Prostate gland (tissue), 2 donors: ENCODE results near the gene PDILT. TPM values are rescaled to one million over a fixed set of nuclear protein-coding genes. Genes with fewer than 3 reads are reported as not detected.
"Not testable (repeated sequence)": the region's sequence is repeated elsewhere in the genome, so short reads cannot be mapped to it uniquely, and the experiment has no call there.

Experiments
- DNase-seq: peaks from one replicate; pipeline ENCODE4 v3.0.0-alpha.2; 2019; ENCODE audit warnings: low spot score
- H3K27ac ChIP-seq, 2 donors: fragments of 200-600 bp; sonication (generic); 2 replicates each; pipeline ENCODE4 v1.5.1; 2017 to 2019
- H3K27me3 ChIP-seq: fragments of 200-600 bp; sonication (generic); replicated peaks from 2 replicates; pipeline ENCODE4 v1.5.1; 2019; ENCODE audit not compliant: insufficient read depth
- H3K36me3 ChIP-seq, 2 donors: fragments of 200-600 bp; sonication (generic); 1 replicate in 1 of 2; 2 replicates in 1 of 2; pipeline versions ENCODE4 v1.5.1 to v1.8.1; 2017 to 2019
- H3K4me1 ChIP-seq: fragments of 200-600 bp; sonication (generic); replicated peaks from 2 replicates; pipeline ENCODE4 v1.5.1; 2019
- H3K4me3 ChIP-seq, 2 donors: fragments of 200-600 bp; sonication (generic); 2 replicates each; pipeline ENCODE4 v1.5.1; 2017 to 2019
- H3K9me3 ChIP-seq: fragments of 200-600 bp; sonication (generic); 2 replicates; pipeline ENCODE4 v1.5.1; 2017
- CTCF ChIP-seq, 4 experiments: fragments of 200-600 bp in 2 of 4; fragments of 450-650 bp in 2 of 4; sonication (generic) in 2 of 4; IDR thresholded peaks; 1 replicate in 3 of 4; 2 replicates in 1 of 4; pipeline ENCODE4 v1.5.1; 2016 to 2019; ENCODE audit warnings: antibody characterized with exemption in 4 of 4, mild to moderate bottlenecking in 2 of 4, moderate library complexity in 2 of 4
- POLR2A ChIP-seq: fragments of 450-650 bp; IDR thresholded peaks from one replicate; pipeline ENCODE4 v1.6.1; 2016; ENCODE audit warnings: antibody characterized with exemption, mild to moderate bottlenecking
- POLR2AphosphoS5 ChIP-seq: sonication (generic); formaldehyde crosslinking; IDR thresholded peaks from one replicate; pipeline ENCODE4 v1.6.1; 2017; ENCODE audit warnings: antibody characterized with exemption
- WGBS: methylation state at CpG from one replicate; pipeline ENCODE4 v1.1.5; 2018; 5-methylcytosine and 5-hydroxymethylcytosine counted together
- intact Hi-C: fragments of 100-400 bp; cut with DNase I; formaldehyde crosslinking; loops from one replicate; pipeline ENCODE4 v1.14.2; 2022
- total RNA-seq, 2 donors: library from RNA; depleted of rRNA; stranded (reverse); fragments of >200 nt; gene quantifications; one replicate each; pipeline ENCODE4 v1.1.0, GENCODE V29; 2016

Gene PDILT
- total RNA-seq, 2 donors from 2014 or later, result 0.87 to 2.4 TPM

- DNase-seq, result no peak
- Histone ChIP-seq H3K4me3 (no peak overlapping the region), H3K27me3 (no peaks in the 10 kb centered on the region), H3K9me3 (no peaks in the 10 kb centered on the region), H3K4me1 (no peaks in the 10 kb centered on the region), H3K36me3 (no peaks in the 10 kb centered on the region), H3K27ac (no peak overlapping the region)
- intact Hi-C loops, result no loop called here
- TF ChIP-seq CTCF (IDR thresholded peaks at IDR 0.05), result no peak
- TF ChIP-seq POLR2A, result no peak
- TF ChIP-seq POLR2AphosphoS5, result no peak
- 77% methylated on average over 11 of the region's 11 CpGs for WGBS
Measured at GRCh38 chr16:20430948-20431347, 26.4 kb upstream of the PDILT start.

- intact Hi-C loops, result not testable (repeated sequence)
Measured at GRCh38 chr16:20430480-20430879, 25.9 kb upstream of the PDILT start.

GRCh38 chr16:20429499-20429898 is 25.0 kb upstream of the PDILT start:
- 74% methylated on average over 7 of the region's 7 CpGs for WGBS

More at GRCh38 chr16:20430480-20430879, 25.9 kb upstream of the PDILT start:
- 90% methylated on average over 1 of the region's 1 CpG for WGBS
- H3K9me3 ChIP-seq, H3K4me3 ChIP-seq, H3K27me3 ChIP-seq, H3K4me1 ChIP-seq, DNase-seq, H3K27ac ChIP-seq, H3K36me3 ChIP-seq: not testable (repeated sequence)

GRCh38 chr16:20427401-20427797 is 22.9 kb upstream of the PDILT start:
- H3K27ac ChIP-seq, H3K27me3 ChIP-seq, H3K4me1 ChIP-seq, H3K4me3 ChIP-seq, intact Hi-C loops, H3K9me3 ChIP-seq, H3K36me3 ChIP-seq, DNase-seq: not testable (repeated sequence)
- 58% methylated on average over 2 of the region's 2 CpGs for WGBS

More at GRCh38 chr16:20429499-20429898, 25.0 kb upstream of the PDILT start:
- intact Hi-C loops, DNase-seq, H3K4me3 ChIP-seq, H3K27ac ChIP-seq, H3K36me3 ChIP-seq, H3K27me3 ChIP-seq, H3K9me3 ChIP-seq, H3K4me1 ChIP-seq: not testable (repeated sequence)

- Histone ChIP-seq H3K9me3 (no peaks in the 10 kb centered on the region), H3K4me1 (no peaks in the 10 kb centered on the region), H3K36me3 (no peaks in the 10 kb centered on the region), H3K27ac (no peak overlapping the region), H3K4me3 (no peak overlapping the region), H3K27me3 (no peaks in the 10 kb centered on the region)
- TF ChIP-seq POLR2AphosphoS5 (no peak), CTCF (IDR thresholded peaks at IDR 0.05) (no peak), POLR2A (no peak)
- DNase-seq, result no peak
- intact Hi-C loops, result no loop called here
- WGBS, result 87% methylated on average over 2 of the region's 2 CpGs
Measured at GRCh38 chr16:20424129-20424866, 19.8 kb upstream of the PDILT start.

- DNase-seq, intact Hi-C loops, H3K27ac ChIP-seq, H3K27me3 ChIP-seq, H3K4me3 ChIP-seq, H3K36me3 ChIP-seq, H3K4me1 ChIP-seq, H3K9me3 ChIP-seq: not testable (repeated sequence)
- WGBS, result 92% methylated on average over 5 of the region's 5 CpGs
Measured at GRCh38 chr16:20423772-20424128, 19.2 kb upstream of the PDILT start.

- H3K9me3 ChIP-seq, H3K27me3 ChIP-seq, H3K36me3 ChIP-seq, H3K4me1 ChIP-seq, H3K27ac ChIP-seq, DNase-seq, intact Hi-C loops, H3K4me3 ChIP-seq: not testable (repeated sequence)
- WGBS, result 67% methylated on average over 2 of the region's 2 CpGs
Measured at GRCh38 chr16:20421748-20422147, 17.2 kb upstream of the PDILT start.

- intact Hi-C loops, H3K36me3 ChIP-seq, H3K9me3 ChIP-seq, DNase-seq, H3K4me3 ChIP-seq, H3K4me1 ChIP-seq, H3K27ac ChIP-seq, H3K27me3 ChIP-seq: not testable (repeated sequence)
- WGBS, result 85% methylated on average over 8 of the region's 8 CpGs
Measured at GRCh38 chr16:20419093-20419492, 14.6 kb upstream of the PDILT start.
